Lung (tissue), 12 donors: ENCODE results near the gene PTGES. TPM values are rescaled to one million over a fixed set of nuclear protein-coding genes. Genes with fewer than 3 reads are reported as not detected.

Experiments used
- ATAC-seq: fragments of 200-7000 bp; cut with Tn5 transposase; one replicate; pipeline ENCODE4 v1.9.1; 2020; ENCODE audit warnings: moderate number of reproducible peaks; ENCODE audit not compliant: insufficient read depth, low FRiP score
- DNase-seq, 3 donors: peaks; one replicate each; pipeline ENCODE4 v3.0.0-alpha.2; 2013 to 2017
- H3K27ac ChIP-seq, 2 donors: one replicate each; pipeline ENCODE4 v1.5.1; 2013; ENCODE audit warnings: mild to moderate bottlenecking in 2 of 2, moderate library complexity in 2 of 2, control low read depth in 1 of 2, inconsistent platforms in 1 of 2, low read depth in 1 of 2, low read length in 1 of 2
- H3K27me3 ChIP-seq, 3 donors: one replicate each; pipeline ENCODE4 v1.5.1; 2013; ENCODE audit warnings: low read length in 2 of 3; ENCODE audit not compliant: control insufficient read depth in 3 of 3, insufficient read depth in 3 of 3
- H3K36me3 ChIP-seq, 4 donors: one replicate each; pipeline ENCODE4 v1.5.1; 2013; ENCODE audit warnings: low read length in 4 of 4, mild to moderate bottlenecking in 1 of 4, moderate library complexity in 1 of 4; ENCODE audit not compliant: control insufficient read depth in 4 of 4, insufficient read depth in 4 of 4
- H3K4me1 ChIP-seq, 5 donors: one replicate each; pipeline ENCODE4 v1.5.1; 2013; ENCODE audit warnings: low read length in 5 of 5, mild to moderate bottlenecking in 2 of 5, moderate library complexity in 1 of 5; ENCODE audit not compliant: control insufficient read depth in 5 of 5, insufficient read depth in 5 of 5
- H3K4me3 ChIP-seq: one replicate; pipeline ENCODE4 v1.5.1; 2013; ENCODE audit warnings: mild to moderate bottlenecking, control low read depth, moderate library complexity
- H3K9ac ChIP-seq, 2 donors: one replicate each; pipeline ENCODE4 v1.5.1; 2013; ENCODE audit warnings: low read length in 2 of 2, control low read depth in 1 of 2; ENCODE audit not compliant: insufficient read depth in 1 of 2
- H3K9me3 ChIP-seq, 4 donors: one replicate each; pipeline ENCODE4 v1.5.1; 2013; ENCODE audit warnings: low read length in 3 of 4, mild to moderate bottlenecking in 1 of 4, moderate library complexity in 1 of 4; ENCODE audit not compliant: control insufficient read depth in 4 of 4, insufficient read depth in 3 of 4
- CTCF ChIP-seq: IDR thresholded peaks from 2 replicates; pipeline ENCODE4 v1.5.1; 2012; ENCODE audit warnings: mild to moderate bottlenecking; ENCODE audit errors: control extremely low read depth, extremely low read depth
- WGBS, 2 donors: extraction: QIAGEN DNeasy Blood & Tissue Kit; methylation state at CpG; one replicate each; pipeline ENCODE4 v1.1.7; 2013; 5-methylcytosine and 5-hydroxymethylcytosine counted together
- polyA plus RNA-seq, 2 donors: library from polyadenylated mRNA; stranded (reverse); fragments of 200-250 nt; gene quantifications; one replicate each; pipeline ENCODE4 v1.2.1, GENCODE V29; 2013
- total RNA-seq, 2 donors: library from RNA; depleted of rRNA in 1 of 2; stranded (reverse); fragments of >200 nt in 1 of 2; gene quantifications; one replicate each; pipeline ENCODE4 v1.2.1, GENCODE V29; 2014 to 2021
- donor health status: control.
- donor health status: control.
- donor health status: Bipolar disorder and iron deficiency.
- donor health status: healthy.
- donor health status: DM: yes; HTN: yes; CAD: no.

The PTGES gene
- total and polyA plus RNA-seq, 4 donors: 8.0 to 19.8 (median 14.0) TPM

- DNase-seq: no peak
- TF ChIP-seq CTCF: no peak
- WGBS, 2 donors: 86 to 95% methylated on average over 5 of the region's 5 CpGs
These were observed 16.8 kb upstream of the PTGES start for GRCh38 chr9:129769669-129770068.

GRCh38 chr9:129768486-129768885 lies 15.6 kb upstream of the PTGES start:
- H3K36me3 ChIP-seq: no peaks in the 10 kb centered on the region
- DNase-seq (no peak), ATAC-seq (no peak)
- no peak overlapping the region for H3K4me3 ChIP-seq
- no peaks in the 10 kb centered on the region for H3K9me3 ChIP-seq
- WGBS, 2 donors: 95 to 99% methylated on average over 6 of the region's 6 CpGs
- no peak for TF ChIP-seq CTCF
- no peaks in the 10 kb centered on the region for H3K27me3 ChIP-seq
- H3K27ac ChIP-seq: no peak overlapping the region
- H3K4me1 ChIP-seq: peaks cover 0 to 9% (median 0%) of the 10 kb centered on the region in 5 donors
- no peak overlapping the region for H3K9ac ChIP-seq

More at GRCh38 chr9:129769669-129770068, 16.8 kb upstream of the PTGES start:
- Histone ChIP-seq H3K4me1 (no peaks in the 10 kb centered on the region), H3K27me3 (no peaks in the 10 kb centered on the region), H3K9me3 (no peaks in the 10 kb centered on the region), H3K36me3 (no peaks in the 10 kb centered on the region), H3K27ac (no peak overlapping the region), H3K4me3 (no peak overlapping the region), H3K9ac (no peak overlapping the region)
- ATAC-seq: no peak

GRCh38 chr9:129765764-129766317 lies 13.0 kb upstream of the PTGES start:
- ATAC-seq (no peak), DNase-seq (no peak)
- Histone ChIP-seq H3K36me3 (no peaks in the 10 kb centered on the region), H3K27ac (no peak overlapping the region), H3K9me3 (no peaks in the 10 kb centered on the region), H3K9ac (no peak overlapping the region), H3K4me3 (no peak overlapping the region), H3K27me3 (no peaks in the 10 kb centered on the region), H3K4me1 (peaks cover 0 to 36% (median 9%) of the 10 kb centered on the region in 5 donors)
- no peak for TF ChIP-seq CTCF
- WGBS, 2 donors: 91 to 97% methylated on average over 4 of the region's 4 CpGs
